IPS-18a (cell line): ENCODE results near the gene COA7.
"Not testable (repeated sequence)": the region's sequence is repeated elsewhere in the genome, so short reads cannot be mapped to it uniquely, and the experiment has no call there.

Source experiments
- H3K27ac ChIP-seq: one replicate; pipeline ENCODE4 v1.5.1; 2013; ENCODE audit warnings: low read length
- H3K27me3 ChIP-seq: one replicate; pipeline ENCODE4 v1.6.1; 2013; ENCODE audit warnings: mild to moderate bottlenecking, low read length; ENCODE audit not compliant: control insufficient read depth, insufficient read depth
- H3K36me3 ChIP-seq: one replicate; pipeline ENCODE4 v1.6.1; 2013; ENCODE audit warnings: low read depth, low read length; ENCODE audit not compliant: control insufficient read depth
- H3K4me1 ChIP-seq: one replicate; pipeline ENCODE4 v1.6.1; 2013; ENCODE audit warnings: low read depth, low read length; ENCODE audit not compliant: control insufficient read depth
- H3K4me3 ChIP-seq: one replicate; pipeline ENCODE4 v1.5.1; 2013; ENCODE audit warnings: low read length
- H3K9ac ChIP-seq: one replicate; pipeline ENCODE4 v1.6.1; 2013; ENCODE audit warnings: mild to moderate bottlenecking, low read length, moderate library complexity
- H3K9me3 ChIP-seq: one replicate; pipeline ENCODE4 v1.6.1; 2013; ENCODE audit warnings: low read depth, low read length; ENCODE audit not compliant: control insufficient read depth

COA7 gene

GRCh38 chr1:52697795-52698674 lies at the start of gene COA7:
COA7 (minus strand) TSS chr1:52698347; CDS start chr1:52698326, 21 bp downstream.
- Histone ChIP-seq H3K4me3 (peak within 1 kb of the TSS; percentile 65), H3K36me3 (peaks cover under 1% of the 10 kb centered on the region), H3K9me3 (no peaks in the 10 kb centered on the region), H3K9ac (peak within 1 kb of the TSS; percentile 83), H3K27me3 (no peaks in the 10 kb centered on the region), H3K4me1 (peaks cover 3% of the 10 kb centered on the region), H3K27ac (no peak within 1 kb of the TSS)

- Histone ChIP-seq H3K4me3 (no peak overlapping the region), H3K9me3 (no peaks in the 10 kb centered on the region), H3K36me3 (no peaks in the 10 kb centered on the region), H3K9ac (no peak overlapping the region), H3K27ac (no peak overlapping the region), H3K27me3 (no peaks in the 10 kb centered on the region), H3K4me1 (no peaks in the 10 kb centered on the region)
These were observed 49.3 kb upstream of the COA7 start for GRCh38 chr1:52747450-52747849.

- H3K4me1 ChIP-seq = no peaks in the 10 kb centered on the region
- no peaks in the 10 kb centered on the region for H3K9me3 ChIP-seq
- no peaks in the 10 kb centered on the region for H3K27me3 ChIP-seq
- H3K27ac ChIP-seq = no peak overlapping the region
- H3K9ac ChIP-seq = no peak overlapping the region
- H3K4me3 ChIP-seq = no peak overlapping the region
- no peaks in the 10 kb centered on the region for H3K36me3 ChIP-seq
These were observed 48.0 kb upstream of the COA7 start for GRCh38 chr1:52746189-52746588.

GRCh38 chr1:52741259-52741658 lies 43.1 kb upstream of the COA7 start:
- H3K4me3 ChIP-seq = no peak overlapping the region
- H3K9me3 ChIP-seq = no peaks in the 10 kb centered on the region
- no peaks in the 10 kb centered on the region for H3K36me3 ChIP-seq
- H3K27ac ChIP-seq = no peak overlapping the region
- H3K4me1 ChIP-seq = no peaks in the 10 kb centered on the region
- no peaks in the 10 kb centered on the region for H3K27me3 ChIP-seq
- H3K9ac ChIP-seq = no peak overlapping the region

GRCh38 chr1:52739699-52740467 lies 41.7 kb upstream of the COA7 start:
- Histone ChIP-seq H3K4me1 (no peaks in the 10 kb centered on the region), H3K9me3 (no peaks in the 10 kb centered on the region), H3K27me3 (no peaks in the 10 kb centered on the region), H3K36me3 (no peaks in the 10 kb centered on the region), H3K27ac (no peak overlapping the region), H3K9ac (no peak overlapping the region), H3K4me3 (no peak overlapping the region)

GRCh38 chr1:52738893-52739292 lies 40.7 kb upstream of the COA7 start:
- no peak overlapping the region for H3K9ac ChIP-seq

GRCh38 chr1:52738148-52738547 lies 40.0 kb upstream of the COA7 start:
- H3K36me3 ChIP-seq = no peaks in the 10 kb centered on the region
- no peak overlapping the region for H3K4me3 ChIP-seq
- H3K9me3 ChIP-seq = no peaks in the 10 kb centered on the region
- H3K27me3 ChIP-seq = no peaks in the 10 kb centered on the region
- H3K4me1 ChIP-seq = no peaks in the 10 kb centered on the region
- no peak overlapping the region for H3K9ac ChIP-seq
- H3K27ac ChIP-seq = no peak overlapping the region

More at GRCh38 chr1:52738893-52739292, 40.7 kb upstream of the COA7 start:
- Histone ChIP-seq H3K4me1 (no peaks in the 10 kb centered on the region), H3K4me3 (no peak overlapping the region), H3K27me3 (no peaks in the 10 kb centered on the region), H3K27ac (no peak overlapping the region), H3K9me3 (no peaks in the 10 kb centered on the region), H3K36me3 (no peaks in the 10 kb centered on the region)

- not testable (repeated sequence) for H3K36me3 ChIP-seq, H3K4me3 ChIP-seq, H3K27ac ChIP-seq, H3K9me3 ChIP-seq, H3K9ac ChIP-seq, H3K4me1 ChIP-seq, H3K27me3 ChIP-seq
These were observed 37.2 kb upstream of the COA7 start for GRCh38 chr1:52735371-52735770.

- Histone ChIP-seq H3K4me1 (no peaks in the 10 kb centered on the region), H3K9me3 (no peaks in the 10 kb centered on the region), H3K27ac (no peak overlapping the region), H3K4me3 (no peak overlapping the region), H3K36me3 (no peaks in the 10 kb centered on the region), H3K9ac (no peak overlapping the region), H3K27me3 (no peaks in the 10 kb centered on the region)
These were observed 35.2 kb upstream of the COA7 start for GRCh38 chr1:52733368-52733767.

- no peak overlapping the region for H3K9ac ChIP-seq
- H3K9me3 ChIP-seq = no peaks in the 10 kb centered on the region
- no peaks in the 10 kb centered on the region for H3K36me3 ChIP-seq
- H3K27ac ChIP-seq = no peak overlapping the region
- H3K27me3 ChIP-seq = no peaks in the 10 kb centered on the region
- peaks cover 4% of the 10 kb centered on the region for H3K4me1 ChIP-seq
- H3K4me3 ChIP-seq = no peak overlapping the region
These were observed 30.0 kb upstream of the COA7 start for GRCh38 chr1:52727956-52728656.

- Histone ChIP-seq H3K4me3 (peak overlapping the region; percentile 92), H3K36me3 (no peaks in the 10 kb centered on the region), H3K4me1 (peaks cover 4% of the 10 kb centered on the region), H3K9ac (peak overlapping the region; percentile 70), H3K9me3 (no peaks in the 10 kb centered on the region), H3K27ac (no peak overlapping the region), H3K27me3 (no peaks in the 10 kb centered on the region)
These were observed 29.0 kb upstream of the COA7 start for GRCh38 chr1:52727114-52727586.
